Skin epidermis (tissue), 12 donors: Measurements from ENCODE around the gene CDK5.

ENCODE experiments used
- H3K27ac ChIP-seq, 21 experiments: fragments of 200-600 bp; sonication (generic) in 11 of 21; one replicate each; pipeline ENCODE4 v1.5.0; 2020; ENCODE audit warnings: mild to moderate bottlenecking in 3 of 21, inconsistent platforms in 2 of 21, moderate library complexity in 2 of 21
- H3K4me3 ChIP-seq, 7 experiments: fragments of 200-600 bp; sonication (generic) in 2 of 7; one replicate each; pipeline ENCODE4 v1.5.0; 2020; ENCODE audit warnings: inconsistent platforms in 2 of 7, mild to moderate bottlenecking in 2 of 7, moderate library complexity in 1 of 7

The CDK5 gene

GRCh38 chr7:151088019-151088855, 30.5 kb upstream of the CDK5 start:
- Histone ChIP-seq H3K4me3 (peak overlapping the region; percentile 47 to 83 (median 69)), H3K27ac (peak overlapping the region; percentile 53 to 95 (median 86))

DNA sequence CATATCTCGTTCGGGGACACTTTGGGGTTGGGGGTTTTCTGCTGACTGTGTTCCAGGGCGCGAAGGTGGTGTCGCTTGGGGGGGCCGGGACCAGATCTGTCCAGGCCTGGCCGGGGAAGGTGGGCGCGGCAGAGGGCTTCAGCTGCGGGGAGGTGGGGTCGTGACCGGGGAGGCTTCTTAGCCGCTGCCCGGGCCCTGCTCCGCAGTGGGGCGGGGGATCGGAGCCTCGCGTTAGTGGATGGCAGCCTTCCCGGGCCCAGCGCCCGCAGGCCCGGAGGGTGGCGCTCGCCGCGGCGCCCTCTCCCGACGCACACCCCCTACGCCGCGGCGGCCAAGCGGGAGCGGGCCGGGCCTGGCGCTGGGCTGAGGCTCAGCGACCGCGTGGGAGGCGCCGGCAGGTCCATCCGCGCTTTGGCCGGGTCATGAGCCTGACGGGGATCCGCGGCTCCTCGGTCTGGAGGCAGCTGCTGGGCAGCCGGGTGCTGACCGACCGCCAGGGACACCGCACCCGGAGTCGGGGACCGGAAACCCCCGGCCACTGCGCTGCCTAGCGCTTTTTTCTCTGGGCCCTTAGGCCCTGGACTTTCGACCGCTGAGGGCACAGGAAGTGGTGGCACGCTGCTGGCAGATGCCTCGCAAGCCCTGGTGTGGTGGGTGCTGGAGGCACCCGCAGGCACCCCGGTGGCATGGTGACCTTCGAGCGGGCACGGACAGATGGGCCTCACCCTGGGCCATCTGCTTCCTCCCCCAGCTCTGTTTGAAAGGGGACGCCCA, 29.7 kb upstream of the CDK5 start:
- Histone ChIP-seq H3K4me3 (peak overlapping the region; percentile 47 to 83 (median 69)), H3K27ac (peak overlapping the region; percentile 53 to 95 (median 86))

GRCh38 chr7:151086802-151087244, 29.1 kb upstream of the CDK5 start:
- peak overlapping the region; percentile 29 to 95 (median 86) for H3K27ac ChIP-seq

GRCh38 chr7:151085691-151086620, 28.3 kb upstream of the CDK5 start, which contains the start of gene AGAP3:
Gene AGAP3, plus strand, starts transcription at chr7:151086475. Its CDS starts 267 bp downstream, at chr7:151086742.
- H3K27ac ChIP-seq: peak within 1 kb of the TSS; percentile 29 to 95 (median 86)
- peak within 1 kb of the TSS; percentile 47 to 83 (median 69) for H3K4me3 ChIP-seq

More at GRCh38 chr7:151086802-151087244, 29.1 kb upstream of the CDK5 start:
- peak overlapping the region; percentile 47 to 83 (median 69) for H3K4me3 ChIP-seq

- peak overlapping the region in 1 of 7 experiments; percentile 62 for H3K4me3 ChIP-seq
- peak overlapping the region in 14 of 21 experiments; percentile 59 to 90 (median 78) for H3K27ac ChIP-seq
Observed at GRCh38 chr7:151085329-151085690, 27.6 kb upstream of the CDK5 start.

- H3K27ac ChIP-seq: peak overlapping the region in 14 of 21 experiments; percentile 83 to 97 (median 96)
Observed at GRCh38 chr7:151083824-151084160, 26.1 kb upstream of the CDK5 start.

GRCh38 chr7:151083071-151083823, 25.6 kb upstream of the CDK5 start, which contains the start of gene TMUB1:
Gene TMUB1, minus strand, starts transcription at chr7:151083493. Its CDS starts 930 bp downstream, at chr7:151082563.
- peak within 1 kb of the TSS; percentile 71 to 92 (median 85) for H3K4me3 ChIP-seq
- peak within 1 kb of the TSS; percentile 66 to 97 (median 94) for H3K27ac ChIP-seq

More at GRCh38 chr7:151083824-151084160, 26.1 kb upstream of the CDK5 start:
- H3K4me3 ChIP-seq: peak overlapping the region; percentile 71 to 92 (median 85)

DNA sequence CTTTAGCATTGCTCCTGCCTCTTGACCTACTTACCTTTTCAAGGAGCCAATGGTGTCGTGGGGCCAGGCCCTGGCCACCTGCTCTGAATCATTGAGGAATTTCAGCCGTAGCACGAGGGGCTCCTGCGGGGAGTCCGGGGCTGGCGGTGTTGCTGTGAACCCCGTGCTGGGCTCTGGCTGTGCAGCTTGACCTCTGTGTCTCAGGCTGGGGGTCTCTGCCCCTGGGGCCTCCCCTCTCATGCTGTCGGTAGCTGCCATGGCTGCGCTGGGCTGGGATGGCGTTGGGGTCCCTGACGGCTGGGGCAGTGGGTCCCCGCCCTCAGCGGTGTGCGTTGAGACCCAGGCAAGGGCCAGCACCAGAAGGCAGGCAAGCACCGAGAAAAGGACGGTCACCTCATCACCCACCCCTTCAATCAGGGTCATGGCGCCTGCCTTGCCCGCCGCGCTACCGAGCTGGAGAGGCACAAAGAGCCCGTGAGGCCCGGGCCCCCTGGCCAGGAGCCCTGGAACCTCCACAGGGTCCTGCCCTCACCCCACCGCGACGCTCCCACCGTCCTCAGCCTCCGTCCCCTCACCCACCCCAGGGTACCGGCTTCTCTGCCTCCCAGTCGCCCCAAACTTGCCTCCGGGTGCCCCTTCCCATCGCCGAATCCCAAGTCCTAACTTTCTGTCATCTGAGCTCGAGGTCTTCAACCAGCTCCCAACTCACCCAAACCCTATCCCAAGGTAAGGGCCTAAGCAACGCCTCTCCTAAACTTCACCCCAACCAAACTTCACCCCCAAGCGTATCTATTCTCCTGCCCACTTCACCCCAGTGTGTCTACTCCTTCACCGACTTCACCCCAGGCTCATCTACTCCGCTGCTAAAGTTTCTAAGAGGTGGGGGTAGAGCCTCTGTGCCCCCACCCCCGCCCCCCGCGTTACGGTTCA, 24.7 kb upstream of the CDK5 start:
- Histone ChIP-seq H3K27ac (peak overlapping the region in 20 of 21 experiments; percentile 82 to 98 (median 96)), H3K4me3 (peak overlapping the region; percentile 71 to 92 (median 85))

- peak overlapping the region; percentile 58 to 98 (median 96) for H3K27ac ChIP-seq
Observed at GRCh38 chr7:151081170-151082101, 23.7 kb upstream of the CDK5 start.

GRCh38 chr7:151080522-151081169, 22.9 kb upstream of the CDK5 start, which contains the start of gene FASTK:
Gene FASTK, minus strand, starts transcription at chr7:151080809. Its CDS starts 43 bp downstream, at chr7:151080766.
- H3K27ac ChIP-seq: peak within 1 kb of the TSS; percentile 68 to 98 (median 96)
- H3K4me3 ChIP-seq: peak within 1 kb of the TSS; percentile 75 to 98 (median 91)

More at GRCh38 chr7:151081170-151082101, 23.7 kb upstream of the CDK5 start:
- peak overlapping the region; percentile 75 to 98 (median 91) for H3K4me3 ChIP-seq

DNA sequence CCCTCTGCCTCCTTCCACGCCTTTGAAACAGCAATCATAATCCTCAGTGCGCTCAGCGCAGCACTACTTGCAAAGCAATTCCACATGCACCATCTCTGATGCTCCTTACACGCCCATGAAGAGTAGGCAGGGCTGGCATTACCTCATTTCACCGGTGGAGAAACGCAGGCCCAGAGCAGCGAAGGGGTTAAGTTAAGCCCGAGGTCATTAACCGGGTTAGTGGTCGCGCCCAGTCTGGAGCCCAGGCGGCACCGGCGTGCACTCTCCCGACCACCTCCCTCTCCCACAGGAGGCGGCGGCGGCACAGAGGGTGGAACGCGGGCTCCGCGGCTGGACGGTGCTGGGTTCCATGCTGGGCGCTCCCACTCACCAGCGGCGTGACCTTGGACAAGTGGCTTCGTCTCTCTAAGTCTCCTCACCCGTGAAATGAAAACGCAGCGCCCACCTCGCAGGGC, 22.4 kb upstream of the CDK5 start:
- peak overlapping the region; percentile 75 to 98 (median 91) for H3K4me3 ChIP-seq
- peak overlapping the region; percentile 68 to 98 (median 96) for H3K27ac ChIP-seq

GRCh38 chr7:151079199-151079910, 21.7 kb upstream of the CDK5 start:
- H3K27ac ChIP-seq: peak overlapping the region in 13 of 21 experiments; percentile 91 to 98 (median 96)

GRCh38 chr7:151078233-151079040, 20.7 kb upstream of the CDK5 start:
- Histone ChIP-seq H3K27ac (peak overlapping the region in 7 of 21 experiments; percentile 4 to 64 (median 44)), H3K4me3 (no peak overlapping the region)

More at GRCh38 chr7:151079199-151079910, 21.7 kb upstream of the CDK5 start:
- H3K4me3 ChIP-seq: peak overlapping the region; percentile 75 to 98 (median 91)
